Colonic mucosa (tissue), 4 donors: ENCODE measurements around the gene TCF12. TPM values are rescaled to one million over a fixed set of nuclear protein-coding genes. Genes with fewer than 3 reads are reported as not detected.

Experiments used
- DNase-seq: peaks from one replicate; pipeline ENCODE4 v3.0.0-alpha.2; 2020
- H3K27ac ChIP-seq: fragments of 200-600 bp; one replicate; pipeline ENCODE4 v1.8.0; 2021
- H3K27me3 ChIP-seq: fragments of 200-600 bp; one replicate; pipeline ENCODE4 v1.8.0; 2021
- H3K36me3 ChIP-seq: fragments of 200-600 bp; one replicate; pipeline ENCODE4 v1.8.0; 2021
- H3K4me1 ChIP-seq: fragments of 200-600 bp; one replicate; pipeline ENCODE4 v1.8.0; 2021; ENCODE audit warnings: mild to moderate bottlenecking
- H3K4me3 ChIP-seq: fragments of 200-600 bp; one replicate; pipeline ENCODE4 v1.8.0; 2021
- H3K9ac ChIP-seq, 2 donors: one replicate each; pipeline ENCODE4 v1.7.0; 2013; ENCODE audit warnings: control low read depth in 2 of 2, low read depth in 2 of 2, low read length in 2 of 2
- H3K9me3 ChIP-seq: fragments of 200-600 bp; one replicate; pipeline ENCODE4 v1.8.0; 2021
- CTCF ChIP-seq: fragments of 200-600 bp; IDR thresholded peaks from one replicate; pipeline ENCODE4 v1.8.0; 2022; ENCODE audit warnings: antibody characterized with exemption, mild to moderate bottlenecking
- intact Hi-C: fragments of 100-400 bp; cut with DNase I; formaldehyde crosslinking; loops from one replicate; pipeline ENCODE4 v1.14.1; 2022
- total RNA-seq, 2 donors: library from RNA; stranded (reverse); fragmentation: NEBNext Ultra II Directional in 1 of 2; extraction: Animal tissue kit (Norgen Biotek cat#: 25700) in 1 of 2; gene quantifications; one replicate each; pipeline ENCODE4 v1.2.1, GENCODE V29; 2021
- donor health status: healthy.
- donor health status: DM: no; HTN: no; CAD: no.
- donor health status: DM: no; HTN: no; CAD: no.

Gene TCF12
- total RNA-seq, 2 donors from 2014 or later, result 68.7 to 76.3 TPM

- Histone ChIP-seq H3K9me3 (no peaks in the 10 kb centered on the region), H3K4me3 (no peak overlapping the region), H3K36me3 (no peaks in the 10 kb centered on the region), H3K9ac (no peak overlapping the region), H3K27me3 (no peaks in the 10 kb centered on the region), H3K27ac (no peak overlapping the region), H3K4me1 (no peaks in the 10 kb centered on the region)
- intact Hi-C loops, result no loop called here
- no peak for DNase-seq
- no peak for TF ChIP-seq CTCF
Observed at GRCh38 chr15:56923174-56923591, 4.7 kb downstream of the TCF12 start.

GRCh38 chr15:56927816-56928215 is 9.4 kb downstream of the TCF12 start:
- intact Hi-C loops, result no loop called here
- Histone ChIP-seq H3K4me3 (no peak overlapping the region), H3K4me1 (peaks cover 19% of the 10 kb centered on the region), H3K9ac (no peak overlapping the region), H3K27me3 (no peaks in the 10 kb centered on the region), H3K27ac (no peak overlapping the region), H3K36me3 (no peaks in the 10 kb centered on the region), H3K9me3 (no peaks in the 10 kb centered on the region)
- DNase-seq, result no peak
- no peak for TF ChIP-seq CTCF

GRCh38 chr15:56929399-56929798 is 11.0 kb downstream of the TCF12 start:
- intact Hi-C loops, result no loop called here
- H3K27ac ChIP-seq, result no peak overlapping the region
- no peak for DNase-seq

GRCh38 chr15:56929933-56930332 is 11.5 kb downstream of the TCF12 start:
- Histone ChIP-seq H3K4me1 (peaks cover 19% of the 10 kb centered on the region), H3K27ac (no peak overlapping the region), H3K36me3 (no peaks in the 10 kb centered on the region), H3K27me3 (no peaks in the 10 kb centered on the region), H3K9ac (no peak overlapping the region), H3K9me3 (no peaks in the 10 kb centered on the region), H3K4me3 (no peak overlapping the region)
- no peak for DNase-seq
- no peak for TF ChIP-seq CTCF
- intact Hi-C loops, result no loop called here

More at GRCh38 chr15:56929399-56929798, 11.0 kb downstream of the TCF12 start:
- Histone ChIP-seq H3K4me1 (peaks cover 19% of the 10 kb centered on the region), H3K36me3 (no peaks in the 10 kb centered on the region), H3K9ac (no peak overlapping the region), H3K9me3 (no peaks in the 10 kb centered on the region), H3K4me3 (no peak overlapping the region), H3K27me3 (no peaks in the 10 kb centered on the region)
- TF ChIP-seq CTCF, result no peak

GRCh38 chr15:56930669-56931313 is 12.3 kb downstream of the TCF12 start:
- intact Hi-C loops, result no loop called here
- Histone ChIP-seq H3K27me3 (no peaks in the 10 kb centered on the region), H3K4me1 (peaks cover 19% of the 10 kb centered on the region), H3K4me3 (no peak overlapping the region), H3K9ac (no peak overlapping the region), H3K9me3 (no peaks in the 10 kb centered on the region), H3K36me3 (no peaks in the 10 kb centered on the region), H3K27ac (no peak overlapping the region)
- TF ChIP-seq CTCF, result no peak
- DNase-seq, result no peak
